HepG2 (cell line): ENCODE results near the gene TBC1D25. TPM values are rescaled to one million over a fixed set of nuclear protein-coding genes. Genes with fewer than 3 reads are reported as not detected.
A peak's percentile ranks its signal among the peaks of the same experiment; 100 is the strongest.

Source experiments
- ARID2 ChIP-seq: sonication (generic); formaldehyde crosslinking; IDR thresholded peaks from 2 replicates; pipeline ENCODE4 v1.8.1; 2022; ENCODE audit warnings: mild to moderate bottlenecking, missing genetic modification reagents, borderline replicate concordance
- CREB3 ChIP-seq: sonication (generic); formaldehyde crosslinking; IDR thresholded peaks from 2 replicates; pipeline ENCODE4 v1.5.0; 2020; ENCODE audit warnings: missing genetic modification reagents
- ERF ChIP-seq: IDR thresholded peaks from 2 replicates; pipeline ENCODE4 v1.6.1; 2018; ENCODE audit warnings: missing biosample characterization, missing genetic modification reagents
- FOXA1 ChIP-seq, 2 experiments: fragments of 450-650 bp in 1 of 2; sonication (generic) in 1 of 2; formaldehyde crosslinking in 1 of 2; IDR thresholded peaks; 2 replicates each; pipeline versions ENCODE4 v1.4.0 to v1.6.1; 2016 to 2020; ENCODE audit warnings: missing genetic modification reagents in 1 of 2
- HNRNPK ChIP-seq: fragments of 200-400 bp; formaldehyde crosslinking; IDR thresholded peaks from 2 replicates; pipeline ENCODE4 v1.6.1; 2018; ENCODE audit warnings: low read length, low read depth, moderate library complexity, mild to moderate bottlenecking; ENCODE audit not compliant: poor library complexity, severe bottlenecking
- MAF1 ChIP-seq: sonication (generic); formaldehyde crosslinking; IDR thresholded peaks from 2 replicates; pipeline ENCODE4 v1.5.0; 2020; ENCODE audit warnings: missing genetic modification reagents, borderline replicate concordance
- MLLT10 ChIP-seq: sonication (generic); formaldehyde crosslinking; IDR thresholded peaks from 2 replicates; pipeline ENCODE4 v1.4.0; 2020; ENCODE audit warnings: missing genetic modification reagents
- NONO ChIP-seq, 2 experiments: fragments of 450-650 bp in 1 of 2; sonication (generic) in 1 of 2; formaldehyde crosslinking in 1 of 2; IDR thresholded peaks in 1 of 2; conservative IDR thresholded peaks in 1 of 2; 2 replicates each; pipeline versions ENCODE4 v1.6.1 to v1.8.0; 2017 to 2022; ENCODE audit warnings: mild to moderate bottlenecking in 1 of 2, missing genetic modification reagents in 1 of 2, moderate library complexity in 1 of 2
- RFXANK ChIP-seq: IDR thresholded peaks from 2 replicates; pipeline ENCODE4 v1.6.1; 2016
- STAT5B ChIP-seq: sonication (generic); formaldehyde crosslinking; IDR thresholded peaks from 2 replicates; pipeline ENCODE4 v1.4.0; 2020; ENCODE audit warnings: missing genetic modification reagents
- TSC22D2 ChIP-seq: sonication (generic); formaldehyde crosslinking; IDR thresholded peaks from 2 replicates; pipeline ENCODE4 v1.5.1; 2020; ENCODE audit warnings: missing genetic modification reagents, mild to moderate bottlenecking, borderline replicate concordance
- ZC3H4 ChIP-seq: sonication (generic); formaldehyde crosslinking; IDR thresholded peaks from 2 replicates; pipeline ENCODE4 v1.4.0; 2020; ENCODE audit warnings: missing genetic modification reagents, borderline replicate concordance
- ZMYM4 ChIP-seq: sonication (generic); formaldehyde crosslinking; IDR thresholded peaks from 2 replicates; pipeline ENCODE4 v1.8.1; 2023; ENCODE audit warnings: mild to moderate bottlenecking, missing genetic modification reagents
- ZNF143 ChIP-seq: sonication (generic); formaldehyde crosslinking; IDR thresholded peaks from 2 replicates; pipeline ENCODE4 v1.4.0; 2020; ENCODE audit warnings: missing genetic modification reagents
- ZNF329 ChIP-seq: sonication (generic); formaldehyde crosslinking; IDR thresholded peaks from 2 replicates; pipeline ENCODE4 v1.9.0; 2021; ENCODE audit warnings: low read depth, mild to moderate bottlenecking, missing genetic modification reagents
- ZNF615 ChIP-seq: sonication (generic); formaldehyde crosslinking; IDR thresholded peaks from 2 replicates; pipeline ENCODE4 v1.5.0; 2020; ENCODE audit warnings: mild to moderate bottlenecking, missing genetic modification reagents, borderline replicate concordance
- ZNF644 ChIP-seq: IDR thresholded peaks from 2 replicates; pipeline ENCODE4 v1.6.1; 2016; ENCODE audit warnings: low read depth
- ZNF773 ChIP-seq: sonication (generic); formaldehyde crosslinking; IDR thresholded peaks from 2 replicates; pipeline ENCODE4 v1.4.0; 2020; ENCODE audit warnings: missing genetic modification reagents, borderline replicate concordance
- ZZZ3 ChIP-seq: sonication (generic); formaldehyde crosslinking; IDR thresholded peaks from 2 replicates; pipeline ENCODE4 v1.4.0; 2020; ENCODE audit warnings: missing genetic modification reagents, mild to moderate bottlenecking, borderline replicate concordance
- polyA plus RNA-seq, 8 experiments: library from polyadenylated mRNA; depleted of rRNA in 3 of 8; stranded (reverse) in 7 of 8; unstranded in 1 of 8; fragments of >200 nt; fragmentation: Illumina TruSeq in 4 of 8; extraction: Trizol in 4 of 8; gene quantifications; 2 replicates each; pipeline versions ENCODE4 v1.2.1 to v1.2.3, GENCODE V29; 2011 to 2016; ENCODE audit warnings: low read depth in 4 of 8, missing spikeins in 1 of 8, mixed read lengths in 1 of 8; ENCODE audit not compliant: insufficient read depth in 1 of 8
- total RNA-seq, 5 experiments: library from RNA; depleted of rRNA; stranded (reverse); fragments of >200 nt; fragmentation: Illumina TruSeq; extraction: Trizol; gene quantifications; 2 replicates each; pipeline ENCODE4 v1.2.3, GENCODE V29; 2016; ENCODE audit warnings: low read depth in 1 of 5
- TF ChIP-seq, protein P1 (sequence below): sonication (generic); formaldehyde crosslinking; IDR thresholded peaks from 2 replicates; pipeline ENCODE4 v1.5.1; 2020; ENCODE audit warnings: missing genetic modification reagents, mild to moderate bottlenecking, borderline replicate concordance
- TF ChIP-seq, protein P2 (sequence below): sonication (generic); formaldehyde crosslinking; IDR thresholded peaks from 2 replicates; pipeline ENCODE4 v1.5.0; 2020; ENCODE audit warnings: mild to moderate bottlenecking, missing genetic modification reagents, borderline replicate concordance

The TBC1D25 gene
- total and polyA plus RNA-seq, 2 of the 13 experiments (the other 11 are each of a cell fraction or from before 2014, with no cell fraction given) = 3.5 to 4.7 TPM

- TF ChIP-seq ARID2 = no peak
- TF ChIP-seq ZMYM4 (CRISPR knock-in tag) = no peak
- TF ChIP-seq STAT5B = no peak
- no peak for TF ChIP-seq ZNF773
- no peak for TF ChIP-seq ZZZ3 (CRISPR knock-in tag)
- TF ChIP-seq RFXANK (CRISPR knock-in tag) = no peak
- TF ChIP-seq CREB3 (CRISPR knock-in tag) = no peak
- no peak for TF ChIP-seq ZNF644 (CRISPR knock-in tag)
- no peak for TF ChIP-seq FOXA1 (IDR thresholded peaks at IDR 0.05)
- no peak for TF ChIP-seq FOXA1 (CRISPR knock-in tag; IDR thresholded peaks at IDR 0.05)
- no peak for TF ChIP-seq ZNF143 (CRISPR knock-in tag)
- no peak for TF ChIP-seq HNRNPK
- TF ChIP-seq MAF1 (CRISPR knock-in tag) = no peak
- no peak for TF ChIP-seq TSC22D2 (CRISPR knock-in tag)
- TF ChIP-seq MLLT10 = no peak
- TF ChIP-seq, protein P1, sequence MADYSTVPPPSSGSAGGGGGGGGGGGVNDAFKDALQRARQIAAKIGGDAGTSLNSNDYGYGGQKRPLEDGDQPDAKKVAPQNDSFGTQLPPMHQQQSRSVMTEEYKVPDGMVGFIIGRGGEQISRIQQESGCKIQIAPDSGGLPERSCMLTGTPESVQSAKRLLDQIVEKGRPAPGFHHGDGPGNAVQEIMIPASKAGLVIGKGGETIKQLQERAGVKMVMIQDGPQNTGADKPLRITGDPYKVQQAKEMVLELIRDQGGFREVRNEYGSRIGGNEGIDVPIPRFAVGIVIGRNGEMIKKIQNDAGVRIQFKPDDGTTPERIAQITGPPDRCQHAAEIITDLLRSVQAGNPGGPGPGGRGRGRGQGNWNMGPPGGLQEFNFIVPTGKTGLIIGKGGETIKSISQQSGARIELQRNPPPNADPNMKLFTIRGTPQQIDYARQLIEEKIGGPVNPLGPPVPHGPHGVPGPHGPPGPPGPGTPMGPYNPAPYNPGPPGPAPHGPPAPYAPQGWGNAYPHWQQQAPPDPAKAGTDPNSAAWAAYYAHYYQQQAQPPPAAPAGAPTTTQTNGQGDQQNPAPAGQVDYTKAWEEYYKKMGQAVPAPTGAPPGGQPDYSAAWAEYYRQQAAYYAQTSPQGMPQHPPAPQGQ (CRISPR knock-in tag) = no peak
- no peak for TF ChIP-seq ZC3H4 (CRISPR knock-in tag)
- no peak for TF ChIP-seq NONO (IDR thresholded peaks at IDR 0.05)
- no peak for TF ChIP-seq NONO (CRISPR knock-in tag; conservative IDR thresholded peaks at IDR 0.05)
- no peak for TF ChIP-seq ZNF615 (CRISPR knock-in tag)
- no peak for TF ChIP-seq ZNF329 (CRISPR knock-in tag)
- TF ChIP-seq ERF (CRISPR knock-in tag) = 0 out of 2 replicates have a peak, but pooled peaks have one; percentile 38
- TF ChIP-seq, protein P2, sequence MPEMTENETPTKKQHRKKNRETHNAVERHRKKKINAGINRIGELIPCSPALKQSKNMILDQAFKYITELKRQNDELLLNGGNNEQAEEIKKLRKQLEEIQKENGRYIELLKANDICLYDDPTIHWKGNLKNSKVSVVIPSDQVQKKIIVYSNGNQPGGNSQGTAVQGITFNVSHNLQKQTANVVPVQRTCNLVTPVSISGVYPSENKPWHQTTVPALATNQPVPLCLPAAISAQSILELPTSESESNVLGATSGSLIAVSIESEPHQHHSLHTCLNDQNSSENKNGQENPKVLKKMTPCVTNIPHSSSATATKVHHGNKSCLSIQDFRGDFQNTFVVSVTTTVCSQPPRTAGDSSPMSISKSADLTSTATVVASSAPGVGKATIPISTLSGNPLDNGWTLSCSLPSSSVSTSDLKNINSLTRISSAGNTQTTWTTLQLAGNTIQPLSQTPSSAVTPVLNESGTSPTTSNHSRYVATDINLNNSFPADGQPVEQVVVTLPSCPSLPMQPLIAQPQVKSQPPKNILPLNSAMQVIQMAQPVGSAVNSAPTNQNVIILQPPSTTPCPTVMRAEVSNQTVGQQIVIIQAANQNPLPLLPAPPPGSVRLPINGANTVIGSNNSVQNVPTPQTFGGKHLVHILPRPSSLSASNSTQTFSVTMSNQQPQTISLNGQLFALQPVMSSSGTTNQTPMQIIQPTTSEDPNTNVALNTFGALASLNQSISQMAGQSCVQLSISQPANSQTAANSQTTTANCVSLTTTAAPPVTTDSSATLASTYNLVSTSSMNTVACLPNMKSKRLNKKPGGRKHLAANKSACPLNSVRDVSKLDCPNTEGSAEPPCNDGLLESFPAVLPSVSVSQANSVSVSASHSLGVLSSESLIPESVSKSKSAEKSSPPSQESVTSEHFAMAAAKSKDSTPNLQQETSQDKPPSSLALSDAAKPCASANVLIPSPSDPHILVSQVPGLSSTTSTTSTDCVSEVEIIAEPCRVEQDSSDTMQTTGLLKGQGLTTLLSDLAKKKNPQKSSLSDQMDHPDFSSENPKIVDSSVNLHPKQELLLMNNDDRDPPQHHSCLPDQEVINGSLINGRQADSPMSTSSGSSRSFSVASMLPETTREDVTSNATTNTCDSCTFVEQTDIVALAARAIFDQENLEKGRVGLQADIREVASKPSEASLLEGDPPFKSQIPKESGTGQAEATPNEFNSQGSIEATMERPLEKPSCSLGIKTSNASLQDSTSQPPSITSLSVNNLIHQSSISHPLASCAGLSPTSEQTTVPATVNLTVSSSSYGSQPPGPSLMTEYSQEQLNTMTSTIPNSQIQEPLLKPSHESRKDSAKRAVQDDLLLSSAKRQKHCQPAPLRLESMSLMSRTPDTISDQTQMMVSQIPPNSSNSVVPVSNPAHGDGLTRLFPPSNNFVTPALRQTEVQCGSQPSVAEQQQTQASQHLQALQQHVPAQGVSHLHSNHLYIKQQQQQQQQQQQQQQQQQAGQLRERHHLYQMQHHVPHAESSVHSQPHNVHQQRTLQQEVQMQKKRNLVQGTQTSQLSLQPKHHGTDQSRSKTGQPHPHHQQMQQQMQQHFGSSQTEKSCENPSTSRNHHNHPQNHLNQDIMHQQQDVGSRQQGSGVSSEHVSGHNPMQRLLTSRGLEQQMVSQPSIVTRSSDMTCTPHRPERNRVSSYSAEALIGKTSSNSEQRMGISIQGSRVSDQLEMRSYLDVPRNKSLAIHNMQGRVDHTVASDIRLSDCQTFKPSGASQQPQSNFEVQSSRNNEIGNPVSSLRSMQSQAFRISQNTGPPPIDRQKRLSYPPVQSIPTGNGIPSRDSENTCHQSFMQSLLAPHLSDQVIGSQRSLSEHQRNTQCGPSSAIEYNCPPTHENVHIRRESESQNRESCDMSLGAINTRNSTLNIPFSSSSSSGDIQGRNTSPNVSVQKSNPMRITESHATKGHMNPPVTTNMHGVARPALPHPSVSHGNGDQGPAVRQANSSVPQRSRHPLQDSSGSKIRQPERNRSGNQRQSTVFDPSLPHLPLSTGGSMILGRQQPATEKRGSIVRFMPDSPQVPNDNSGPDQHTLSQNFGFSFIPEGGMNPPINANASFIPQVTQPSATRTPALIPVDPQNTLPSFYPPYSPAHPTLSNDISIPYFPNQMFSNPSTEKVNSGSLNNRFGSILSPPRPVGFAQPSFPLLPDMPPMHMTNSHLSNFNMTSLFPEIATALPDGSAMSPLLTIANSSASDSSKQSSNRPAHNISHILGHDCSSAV (CRISPR knock-in tag) = no peak
These were observed 34.0 kb upstream of the TBC1D25 start (continued) for GRCh38 chrX:48505481-48505880.
